Retinal pigment epithelial cell (primary cell): Measurements from ENCODE around the gene MAP3K5.

Source experiments
- DNase-seq: peaks from one replicate; pipeline ENCODE4 v3.0.0-alpha.2; 2010; ENCODE audit warnings: low read depth
- H3K4me3 ChIP-seq: 2 replicates; pipeline ENCODE4 v1.5.1; 2011; ENCODE audit warnings: mild to moderate bottlenecking, low read length, control low read depth, moderate library complexity
- TF ChIP-seq, protein P1 (sequence below): conservative IDR thresholded peaks from 2 replicates; pipeline ENCODE4 v1.5.1; 2011; ENCODE audit warnings: low read depth, low read length, control low read depth, inconsistent platforms

MAP3K5 gene

DNA sequence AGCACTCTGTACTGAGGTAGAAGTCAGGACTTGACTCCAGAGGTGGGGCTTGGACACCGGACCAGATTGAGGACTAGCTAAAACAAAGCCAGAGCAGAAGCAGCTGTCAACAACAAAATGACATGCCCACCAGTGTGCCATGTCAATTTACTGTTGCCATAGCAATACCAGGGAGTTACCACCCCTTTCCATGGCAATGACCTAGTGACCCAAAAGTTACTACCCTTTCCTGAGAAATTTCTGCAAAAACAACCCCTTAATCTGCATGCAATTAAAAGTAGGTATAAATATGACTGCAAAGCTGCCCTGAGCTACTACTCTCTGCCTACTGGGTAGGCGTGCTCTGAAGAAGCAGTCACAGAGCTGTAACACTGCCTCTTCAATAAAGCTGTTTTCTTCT lies 21.0 kb downstream of the MAP3K5 start:
- H3K4me3 ChIP-seq: no peak overlapping the region
- DNase-seq: no peak
- TF ChIP-seq, protein P1, sequence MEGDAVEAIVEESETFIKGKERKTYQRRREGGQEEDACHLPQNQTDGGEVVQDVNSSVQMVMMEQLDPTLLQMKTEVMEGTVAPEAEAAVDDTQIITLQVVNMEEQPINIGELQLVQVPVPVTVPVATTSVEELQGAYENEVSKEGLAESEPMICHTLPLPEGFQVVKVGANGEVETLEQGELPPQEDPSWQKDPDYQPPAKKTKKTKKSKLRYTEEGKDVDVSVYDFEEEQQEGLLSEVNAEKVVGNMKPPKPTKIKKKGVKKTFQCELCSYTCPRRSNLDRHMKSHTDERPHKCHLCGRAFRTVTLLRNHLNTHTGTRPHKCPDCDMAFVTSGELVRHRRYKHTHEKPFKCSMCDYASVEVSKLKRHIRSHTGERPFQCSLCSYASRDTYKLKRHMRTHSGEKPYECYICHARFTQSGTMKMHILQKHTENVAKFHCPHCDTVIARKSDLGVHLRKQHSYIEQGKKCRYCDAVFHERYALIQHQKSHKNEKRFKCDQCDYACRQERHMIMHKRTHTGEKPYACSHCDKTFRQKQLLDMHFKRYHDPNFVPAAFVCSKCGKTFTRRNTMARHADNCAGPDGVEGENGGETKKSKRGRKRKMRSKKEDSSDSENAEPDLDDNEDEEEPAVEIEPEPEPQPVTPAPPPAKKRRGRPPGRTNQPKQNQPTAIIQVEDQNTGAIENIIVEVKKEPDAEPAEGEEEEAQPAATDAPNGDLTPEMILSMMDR: no peak

DNA sequence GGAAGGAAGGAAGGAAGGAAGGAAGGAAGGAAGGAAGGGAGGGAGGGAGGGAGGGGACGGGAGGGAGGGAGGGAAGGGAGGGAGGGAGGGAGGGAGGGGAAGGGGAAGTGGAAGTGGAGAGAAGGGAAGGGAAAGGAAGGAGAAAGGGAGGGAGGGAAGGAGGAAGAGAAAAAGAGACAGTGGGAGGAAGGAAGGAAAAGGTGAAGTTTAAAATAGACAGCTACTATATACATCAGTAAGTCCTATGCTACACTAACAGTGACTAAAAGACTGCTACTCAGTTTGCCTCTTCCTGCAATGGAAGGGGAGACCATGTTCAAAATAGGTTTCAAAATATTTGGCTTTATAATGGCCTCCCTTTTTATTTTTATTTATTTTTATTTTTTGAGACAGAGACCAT lies 22.5 kb downstream of the MAP3K5 start:
- TF ChIP-seq, protein P1: no peak
- no peak for DNase-seq
- no peak overlapping the region for H3K4me3 ChIP-seq

DNA sequence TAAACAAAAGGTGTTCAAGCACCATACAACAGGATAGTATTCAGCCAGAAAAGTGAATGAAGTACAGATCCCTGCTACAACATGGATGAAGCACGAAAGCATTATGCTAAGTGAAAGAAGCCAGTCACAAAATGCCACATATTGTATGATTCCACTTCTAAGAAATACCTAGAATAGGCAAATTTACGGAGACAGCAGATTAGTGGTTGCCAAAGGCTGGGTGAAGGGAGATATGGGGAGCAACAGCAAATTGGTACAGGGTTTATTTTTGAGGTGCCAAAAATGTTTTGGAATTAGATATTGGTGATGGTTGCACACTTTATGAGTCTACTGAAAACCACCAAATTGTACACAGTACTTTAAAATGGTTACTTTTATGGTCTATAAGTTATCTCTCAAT lies 23.2 kb downstream of the MAP3K5 start:
- no peak overlapping the region for H3K4me3 ChIP-seq
- TF ChIP-seq, protein P1: no peak
- DNase-seq: no peak

DNA sequence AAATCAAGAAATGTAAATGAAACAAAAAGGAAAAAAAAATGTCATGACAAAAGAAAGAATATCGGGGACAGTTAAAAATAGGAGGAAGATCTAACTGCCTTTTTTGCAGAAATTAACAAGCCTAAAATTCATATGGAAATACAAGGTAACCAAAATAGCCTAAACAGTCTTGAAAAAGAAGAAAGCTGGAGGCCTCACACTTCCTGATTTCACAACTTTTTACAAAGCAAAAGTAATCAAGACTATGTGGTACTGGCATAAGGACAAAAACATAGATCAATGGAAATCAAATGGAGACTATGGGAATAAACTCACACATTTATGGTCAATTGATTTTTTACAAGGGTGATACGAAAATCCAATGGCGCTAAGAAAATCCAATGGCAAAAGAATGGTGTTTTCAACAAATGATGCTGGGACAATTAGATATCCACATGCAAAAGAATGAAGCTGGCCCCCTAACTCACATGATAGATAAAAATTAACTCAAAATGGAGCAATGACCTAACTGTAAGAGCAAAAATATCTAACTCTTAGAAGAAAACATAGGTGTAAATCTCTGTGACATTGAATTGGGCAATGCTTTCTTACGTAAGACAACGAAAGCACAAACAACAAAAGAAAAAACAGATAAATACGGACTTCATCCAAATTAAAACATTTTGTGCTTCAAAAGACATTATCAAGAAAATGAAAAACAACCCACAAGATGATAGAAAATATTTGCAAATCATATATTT lies 24.5 kb downstream of the MAP3K5 start:
- no peak for DNase-seq
- no peak overlapping the region for H3K4me3 ChIP-seq
- TF ChIP-seq, protein P1: no peak

DNA sequence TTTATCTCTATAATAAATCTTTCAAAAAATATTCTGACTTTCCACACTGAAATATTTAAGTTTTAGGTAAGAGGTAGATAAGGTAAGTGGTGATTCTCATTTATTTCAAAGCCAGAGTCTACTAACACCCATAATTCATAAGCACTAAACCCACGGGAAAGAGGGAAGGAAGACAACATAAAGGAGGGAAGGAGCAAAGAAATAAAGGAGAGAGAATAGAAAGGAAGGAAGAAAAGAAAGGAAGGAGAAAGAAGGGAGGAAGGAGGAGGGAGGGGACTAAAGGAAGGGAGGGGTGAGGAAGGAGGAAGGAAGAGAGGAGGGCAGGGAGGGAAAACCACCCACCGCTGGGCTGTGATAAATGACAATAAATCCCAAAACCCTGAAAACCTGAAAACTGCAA lies 25.2 kb downstream of the MAP3K5 start:
- TF ChIP-seq, protein P1: no peak

DNA sequence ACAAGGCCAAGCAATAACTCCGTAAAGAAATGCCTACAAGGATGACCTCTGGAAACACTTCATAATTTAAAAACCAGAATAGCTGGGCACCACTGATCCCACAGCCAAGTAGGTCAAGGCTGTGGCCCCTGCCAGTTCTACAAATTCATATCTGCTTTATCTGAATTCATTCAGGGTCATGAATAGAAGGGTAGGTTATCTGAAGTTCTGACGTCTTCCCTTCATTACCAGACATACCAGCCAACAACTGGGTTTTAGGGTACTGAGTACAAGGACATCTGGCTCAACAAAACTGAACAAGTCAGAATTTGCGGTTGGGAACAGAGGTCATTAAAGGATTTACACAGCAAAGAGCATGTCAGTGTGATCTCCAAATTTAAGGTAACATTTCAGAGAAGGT lies 26.0 kb downstream of the MAP3K5 start:
- DNase-seq: no peak
- TF ChIP-seq, protein P1: no peak
- no peak overlapping the region for H3K4me3 ChIP-seq

More for the DNA sequence above, 25.2 kb downstream of the MAP3K5 start:
- no peak for DNase-seq
- no peak overlapping the region for H3K4me3 ChIP-seq

DNA sequence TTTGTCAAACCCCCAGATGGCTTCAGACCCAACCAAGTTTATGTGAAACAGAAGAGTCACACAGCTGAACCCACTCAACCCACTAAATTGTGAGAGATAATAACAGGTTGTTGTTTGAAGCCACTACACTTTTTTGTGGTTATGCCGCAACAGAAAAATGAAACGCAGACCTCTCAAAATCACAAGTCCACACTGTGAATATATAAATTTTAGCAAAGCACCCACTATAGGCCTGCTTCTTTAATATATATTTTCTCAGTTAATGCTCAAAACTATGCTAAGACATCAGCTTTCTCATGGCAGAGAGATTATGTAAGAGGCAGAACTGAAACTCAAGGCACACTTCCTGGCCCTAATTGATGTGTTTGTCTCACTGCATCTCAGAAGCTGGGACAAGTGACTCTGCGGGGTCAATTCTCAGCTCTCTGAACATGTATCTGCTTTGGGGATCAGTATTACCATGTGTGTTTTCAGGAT lies 27.7 kb downstream of the MAP3K5 start:
- TF ChIP-seq, protein P1: no peak
- H3K4me3 ChIP-seq: no peak overlapping the region
- no peak for DNase-seq
